LNCaP clone FGC (cell line): ENCODE measurements around the gene PRRT2.
"Not testable (repeated sequence)": the region's sequence is repeated elsewhere in the genome, so short reads cannot be mapped to it uniquely, and the experiment has no call there.

Source experiments
- DNase-seq: peaks from one replicate; pipeline ENCODE4 v3.0.0-alpha.2; 2011; ENCODE audit warnings: low read depth
- H3K4me3 ChIP-seq: 2 replicates; pipeline ENCODE4 v1.5.1; 2011; ENCODE audit warnings: mild to moderate bottlenecking, low read depth, low read length, control low read depth
- CTCF ChIP-seq: IDR thresholded peaks from 2 replicates; pipeline ENCODE4 v1.5.1; 2012; ENCODE audit warnings: mild to moderate bottlenecking; ENCODE audit not compliant: control insufficient read depth, insufficient read depth; ENCODE audit errors: extremely low read depth

PRRT2 gene

GRCh38 chr16:29830774-29831173 is 18.8 kb downstream of the PRRT2 start:
- H3K4me3 ChIP-seq = no peak overlapping the region
- no peak for TF ChIP-seq CTCF
- DNase-seq = no peak

- DNase-seq = no peak
- TF ChIP-seq CTCF = no peak
- H3K4me3 ChIP-seq = no peak overlapping the region
Measured at GRCh38 chr16:29831490-29831889, 19.5 kb downstream of the PRRT2 start.

- not testable (repeated sequence) for H3K4me3 ChIP-seq, DNase-seq
Measured at GRCh38 chr16:29833219-29833618, 21.2 kb downstream of the PRRT2 start.

GRCh38 chr16:29834079-29834478 is 22.1 kb downstream of the PRRT2 start:
- no peak for DNase-seq
- no peak overlapping the region for H3K4me3 ChIP-seq
- TF ChIP-seq CTCF = no peak

- no peak overlapping the region for H3K4me3 ChIP-seq
- no peak for DNase-seq
- TF ChIP-seq CTCF = no peak
Measured at GRCh38 chr16:29835926-29836325, 23.9 kb downstream of the PRRT2 start.

GRCh38 chr16:29836623-29837022 is 24.6 kb downstream of the PRRT2 start:
- no peak for TF ChIP-seq CTCF
- no peak for DNase-seq
- no peak overlapping the region for H3K4me3 ChIP-seq

- DNase-seq = no peak
- no peak for TF ChIP-seq CTCF
- H3K4me3 ChIP-seq = no peak overlapping the region
Measured at GRCh38 chr16:29837841-29838240, 25.8 kb downstream of the PRRT2 start.

GRCh38 chr16:29839822-29840221 is 27.8 kb downstream of the PRRT2 start:
- no peak for DNase-seq

More at GRCh38 chr16:29839822-29840221, 27.8 kb downstream of the PRRT2 start:
- no peak overlapping the region for H3K4me3 ChIP-seq
- TF ChIP-seq CTCF = no peak
